ENCODE results near the gene TMEM235. TPM values are rescaled to one million over a fixed set of nuclear protein-coding genes. Genes with fewer than 3 reads are reported as not detected.

Gene TMEM235
- total RNA-seq, 1 donor from 2014 or later: not detected

DNA sequence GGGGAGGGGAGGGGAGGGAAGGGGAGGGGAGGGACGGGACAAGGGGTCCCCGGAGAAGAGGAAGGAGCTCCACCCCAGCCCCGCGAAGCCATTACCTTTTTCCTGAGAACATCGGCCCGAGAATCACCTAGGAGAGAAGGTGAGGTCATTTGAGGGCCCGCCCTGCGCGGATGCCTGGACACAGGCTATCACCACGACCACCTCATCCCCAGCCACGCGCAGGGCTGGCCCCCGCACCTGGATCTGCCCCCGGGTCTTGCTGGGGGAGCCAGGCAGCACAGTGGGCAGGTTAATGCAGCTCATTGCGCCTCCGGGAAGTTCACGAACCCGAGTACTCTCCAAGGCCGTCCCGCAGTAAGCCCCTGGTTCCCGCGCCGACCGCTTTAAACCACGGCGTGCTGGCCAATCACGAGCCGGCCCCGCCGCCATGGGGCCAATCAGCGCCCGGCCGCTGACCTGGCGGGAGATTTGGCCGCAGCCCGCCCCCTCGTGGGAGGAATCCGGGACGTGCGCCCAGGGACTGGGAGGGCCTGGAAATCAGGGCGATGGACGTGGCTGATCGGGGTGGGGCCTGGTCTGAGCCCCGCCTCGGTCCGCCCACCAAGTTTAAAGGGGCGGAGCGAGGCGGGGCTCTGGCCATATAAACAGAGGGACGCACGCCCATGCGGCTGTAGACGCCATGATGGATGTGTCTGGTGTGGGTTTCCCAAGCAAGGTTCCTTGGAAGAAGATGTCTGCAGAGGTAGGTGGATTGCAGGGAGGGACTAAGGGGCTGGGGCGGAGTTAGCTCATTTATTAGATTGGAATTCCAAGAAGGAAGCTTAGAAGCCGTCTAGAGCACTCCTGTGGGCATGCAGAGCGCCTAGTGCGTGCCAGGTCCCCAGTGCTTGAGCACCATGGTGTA is 44.5 kb upstream of the TMEM235 start, which contains the start of the genes AFMID and TK1:
AFMID (plus strand) TSS at position 671 of the 904 bp plus-strand sequence; CDS start at position 680, 9 bp downstream.
TK1 (minus strand) TSS at position 361 of the 904 bp plus-strand sequence; CDS start at position 303, 58 bp downstream.
- TF ChIP-seq, protein P1, sequence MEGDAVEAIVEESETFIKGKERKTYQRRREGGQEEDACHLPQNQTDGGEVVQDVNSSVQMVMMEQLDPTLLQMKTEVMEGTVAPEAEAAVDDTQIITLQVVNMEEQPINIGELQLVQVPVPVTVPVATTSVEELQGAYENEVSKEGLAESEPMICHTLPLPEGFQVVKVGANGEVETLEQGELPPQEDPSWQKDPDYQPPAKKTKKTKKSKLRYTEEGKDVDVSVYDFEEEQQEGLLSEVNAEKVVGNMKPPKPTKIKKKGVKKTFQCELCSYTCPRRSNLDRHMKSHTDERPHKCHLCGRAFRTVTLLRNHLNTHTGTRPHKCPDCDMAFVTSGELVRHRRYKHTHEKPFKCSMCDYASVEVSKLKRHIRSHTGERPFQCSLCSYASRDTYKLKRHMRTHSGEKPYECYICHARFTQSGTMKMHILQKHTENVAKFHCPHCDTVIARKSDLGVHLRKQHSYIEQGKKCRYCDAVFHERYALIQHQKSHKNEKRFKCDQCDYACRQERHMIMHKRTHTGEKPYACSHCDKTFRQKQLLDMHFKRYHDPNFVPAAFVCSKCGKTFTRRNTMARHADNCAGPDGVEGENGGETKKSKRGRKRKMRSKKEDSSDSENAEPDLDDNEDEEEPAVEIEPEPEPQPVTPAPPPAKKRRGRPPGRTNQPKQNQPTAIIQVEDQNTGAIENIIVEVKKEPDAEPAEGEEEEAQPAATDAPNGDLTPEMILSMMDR (conservative IDR thresholded peaks at IDR 0.05; ENCODE audit: low read depth, low read length): peak; percentile 80
- peak within 1 kb of the TSS; percentile 64 for H3K4me3 ChIP-seq (ENCODE audit: low read depth, low read length)
- peak; percentile 73 for DNase-seq (ENCODE audit: low read depth)

DNA sequence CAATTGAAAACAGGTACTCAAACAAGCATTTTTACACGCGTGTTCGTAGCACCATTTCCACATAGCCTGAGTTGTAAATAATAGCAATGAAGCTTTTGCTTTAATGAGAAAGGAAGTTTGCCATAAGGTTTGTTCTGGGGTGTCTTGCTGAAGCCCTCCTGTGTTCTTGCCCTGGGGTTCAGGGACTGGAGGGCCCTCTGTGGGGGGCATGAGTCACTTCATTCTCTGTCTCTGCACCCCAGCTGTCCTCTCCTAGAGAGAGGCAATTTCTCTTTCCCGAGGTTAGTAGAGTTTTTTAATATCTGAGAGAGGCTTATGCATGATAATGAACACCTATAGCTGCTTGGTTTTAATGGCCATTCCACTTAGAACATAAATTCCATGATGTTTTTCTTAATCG is 34.7 kb upstream of the TMEM235 start:
- DNase-seq (ENCODE audit: low read depth): no peak
- TF ChIP-seq, protein P1 (conservative IDR thresholded peaks at IDR 0.05; ENCODE audit: low read depth, low read length): no peak
- no peak overlapping the region for H3K4me3 ChIP-seq (ENCODE audit: low read depth, low read length)

DNA sequence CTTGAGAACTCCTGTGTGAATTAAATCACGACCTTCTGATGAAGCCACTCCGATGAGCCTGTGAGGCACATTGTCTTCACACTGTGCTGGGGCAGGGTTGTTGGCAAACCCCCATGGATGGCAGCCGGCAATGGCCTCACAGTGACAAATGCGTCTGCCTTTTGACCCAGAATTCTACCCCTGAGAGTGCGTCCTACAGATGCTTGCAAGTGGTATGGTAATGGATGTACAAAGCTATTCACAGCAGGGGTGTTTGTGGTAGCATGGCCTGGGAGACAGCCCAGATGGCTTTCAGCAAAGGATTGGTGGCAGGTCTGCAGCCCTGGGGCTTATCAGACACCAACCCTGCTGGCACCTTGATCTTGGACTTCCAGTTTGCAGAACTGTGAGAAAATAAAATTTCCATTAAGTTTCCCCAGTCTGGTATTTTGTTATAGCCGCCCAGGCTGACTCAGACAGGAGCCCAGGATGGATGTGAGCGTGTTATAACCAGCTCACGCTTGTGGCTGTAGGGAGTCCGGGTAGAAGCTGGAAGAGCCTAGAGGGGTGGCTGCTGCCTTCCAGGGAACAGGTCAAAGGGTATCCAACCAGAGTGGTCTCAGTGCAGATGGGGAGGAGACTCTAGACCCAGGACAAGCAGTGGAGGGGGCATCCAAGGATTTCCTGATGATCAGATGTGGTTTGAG is 34.1 kb upstream of the TMEM235 start:
- TF ChIP-seq, protein P1 (conservative IDR thresholded peaks at IDR 0.05; ENCODE audit: low read depth, low read length): no peak
- DNase-seq (ENCODE audit: low read depth): no peak
- no peak overlapping the region for H3K4me3 ChIP-seq (ENCODE audit: low read depth, low read length)

DNA sequence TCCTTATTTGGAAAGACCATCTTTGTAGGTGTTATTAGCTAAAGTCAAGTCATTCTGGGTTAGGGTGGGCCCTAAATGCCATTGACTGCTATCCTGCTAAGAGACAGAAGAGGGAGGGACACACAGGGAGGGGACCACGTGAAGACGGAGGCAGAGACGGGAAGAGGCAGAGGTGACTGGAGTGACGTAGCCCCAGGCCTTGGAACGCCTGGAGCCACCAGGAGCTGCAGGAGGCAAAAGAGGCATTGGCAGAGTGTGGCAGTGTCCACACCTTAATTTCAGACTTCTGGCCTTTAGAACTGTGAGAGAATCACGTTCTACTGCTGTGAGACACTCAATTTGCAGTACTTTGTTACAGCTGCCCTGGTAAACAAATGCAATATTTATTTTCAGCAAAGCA is 31.0 kb upstream of the TMEM235 start:
- TF ChIP-seq, protein P1 (conservative IDR thresholded peaks at IDR 0.05; ENCODE audit: low read depth, low read length): no peak
- DNase-seq (ENCODE audit: low read depth): no peak
- H3K4me3 ChIP-seq (ENCODE audit: low read depth, low read length): no peak overlapping the region

DNA sequence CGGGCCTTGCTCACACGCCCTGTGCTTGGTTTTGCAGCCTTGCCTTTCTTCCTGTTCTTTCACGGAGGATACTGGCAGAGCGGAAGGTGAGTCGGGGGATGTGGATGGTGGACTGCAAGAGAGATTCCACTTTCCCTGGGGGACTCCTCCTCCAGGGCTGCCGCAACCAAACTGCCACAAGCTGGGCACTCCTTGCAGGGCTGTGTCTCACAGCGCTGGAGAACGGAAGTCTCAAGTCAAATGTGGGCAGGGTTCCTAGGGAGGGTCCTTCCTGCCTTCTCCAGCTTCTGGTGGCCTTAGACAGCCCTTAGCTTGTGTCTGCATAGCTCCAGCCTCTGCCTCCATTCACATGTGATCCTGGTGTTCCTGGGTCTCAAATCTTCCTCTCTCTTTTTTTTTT is 28.8 kb upstream of the TMEM235 start:
- H3K4me3 ChIP-seq (ENCODE audit: low read depth, low read length): no peak overlapping the region
- TF ChIP-seq, protein P1 (conservative IDR thresholded peaks at IDR 0.05; ENCODE audit: low read depth, low read length): no peak
- no peak for DNase-seq (ENCODE audit: low read depth)

DNA sequence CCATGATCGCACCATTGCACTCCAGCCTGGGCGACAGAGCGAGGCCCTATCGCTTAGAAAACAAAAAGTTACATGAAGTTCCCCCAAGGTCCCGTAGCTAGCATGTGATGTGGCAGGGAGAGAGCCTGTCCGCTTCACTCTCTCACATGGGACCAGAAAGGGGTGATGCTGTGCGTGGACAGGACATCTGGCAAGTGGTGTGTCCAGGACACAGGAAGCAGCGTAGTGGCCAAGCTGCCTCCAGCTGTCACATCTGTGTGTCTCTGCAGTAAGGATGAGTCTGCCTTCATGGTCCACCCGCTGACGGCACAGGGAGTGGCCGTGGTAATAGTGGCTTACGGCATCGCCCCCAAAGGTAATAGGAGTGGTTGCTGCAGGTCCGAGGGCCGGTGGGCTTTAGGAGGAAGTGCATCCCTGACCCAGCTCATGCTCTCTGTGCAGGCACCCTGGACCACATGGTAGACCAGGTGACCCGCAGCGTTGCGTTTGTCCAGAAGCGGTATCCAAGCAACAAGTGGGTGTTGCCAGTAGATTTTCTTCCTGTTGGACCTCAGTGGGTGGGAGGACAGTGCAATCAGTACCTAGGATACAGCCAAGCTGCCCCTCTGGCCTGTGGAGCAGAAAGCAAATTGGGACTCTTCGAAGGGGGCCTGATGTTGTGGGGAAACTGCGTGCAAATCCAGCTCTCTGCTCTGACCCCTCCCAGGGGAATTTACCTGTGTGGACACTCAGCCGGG is 26.9 kb upstream of the TMEM235 start:
- TF ChIP-seq, protein P1 (conservative IDR thresholded peaks at IDR 0.05; ENCODE audit: low read depth, low read length): no peak
- no peak for DNase-seq (ENCODE audit: low read depth)
- no peak overlapping the region for H3K4me3 ChIP-seq (ENCODE audit: low read depth, low read length)

Measured in epithelial cell of proximal tubule (primary cell).